Measurements from ENCODE around the gene KDM3A. TPM values are rescaled to one million over a fixed set of nuclear protein-coding genes. Genes with fewer than 3 reads are reported as not detected.

The KDM3A gene
- total and polyA plus RNA-seq, 9 of the 15 experiments (the other 6 are each of a cell fraction or from before 2014, with no cell fraction given) = 7.5 to 95.4 (median 24.8) TPM

- Histone ChIP-seq H3K9me3 (replicated peaks; ENCODE audit: control insufficient read depth, insufficient read depth, low read depth, low read length) (no peaks in the 10 kb centered on the region), H3K27me3 (ENCODE audit: control insufficient read depth in 2 of 2, insufficient read depth in 2 of 2, low read length in 2 of 2) (no peaks in the 10 kb centered on the region), H4K20me1 (replicated peaks; ENCODE audit: control insufficient read depth, insufficient read depth, low read length) (no peaks in the 10 kb centered on the region), H3K4me3 (no peak overlapping the region), H2AFZ (ENCODE audit: low read depth, low read length) (no peak overlapping the region), H3K4me1 (replicated peaks in 1 of 2; ENCODE audit: control insufficient read depth in 2 of 2, insufficient read depth in 2 of 2, low read length in 2 of 2) (no peaks in the 10 kb centered on the region), H3K27ac (ENCODE audit: extremely low read depth, low read depth, low read length) (no peak overlapping the region), H3K36me3 (ENCODE audit: control insufficient read depth, insufficient read depth, low read length) (peaks cover 89% of the 10 kb centered on the region), H3K4me2 (ENCODE audit: insufficient read depth, low read length) (no peak overlapping the region), H3K79me2 (ENCODE audit: control insufficient read depth, insufficient read depth, low read length) (no peaks in the 10 kb centered on the region), H3K9ac (ENCODE audit: insufficient read depth in 1 of 2, low read depth in 2 of 2, low read length in 2 of 2) (no peak overlapping the region), H3K9me1 (ENCODE audit: control insufficient read depth, insufficient read depth, low read length) (no peaks in the 10 kb centered on the region)
- intact Hi-C loops (cut with micrococcal nuclease) = no loop called here
- ChIA-PET POLR2A (no interaction called here), CTCF (ENCODE audit: low intra/inter-chr PET ratio) (no interaction called here)
- in situ Hi-C loops (cut with MboI) = no loop called here
- FAIRE-seq = no peak
- ATAC-seq = no peak
- DNase-seq (ENCODE audit: extremely low read depth in 1 of 4, low spot score in 3 of 4) = no peak
- no TSS peak for BruUV-seq (replicated peaks)
- 75% methylated on average over 3 of the region's 3 CpGs for WGBS (ENCODE audit: insufficient coverage, low coverage, missing lambda C conversion rate)
- TF ChIP-seq CREB1 (IDR thresholded peaks at IDR 0.05) = no peak
- no peak for TF ChIP-seq CREB1 (CRISPR knock-in tag; IDR thresholded peaks at IDR 0.05)
- TF ChIP-seq KAT2B (IDR thresholded peaks at IDR 0.05; ENCODE audit: low read depth, low read length) = no peak
- TF ChIP-seq SMC3 (conservative IDR thresholded peaks at IDR 0.05; ENCODE audit: insufficient read depth, low read depth, low read length) = no peak
- TF ChIP-seq ZNF174 (CRISPR knock-in tag; IDR thresholded peaks at IDR 0.05) = no peak
- TF ChIP-seq ZNF699 (CRISPR knock-in tag; IDR thresholded peaks at IDR 0.05; ENCODE audit: insufficient replicate concordance) = no peak
Observed at GRCh38 chr2:86489542-86489941, 48.4 kb downstream of the KDM3A start.

- Histone ChIP-seq H3K4me1 (replicated peaks in 1 of 2; ENCODE audit: control insufficient read depth in 2 of 2, insufficient read depth in 2 of 2, low read length in 2 of 2) (no peaks in the 10 kb centered on the region), H3K36me3 (ENCODE audit: control insufficient read depth, insufficient read depth, low read length) (peaks cover 82% of the 10 kb centered on the region), H3K4me2 (ENCODE audit: insufficient read depth, low read length) (no peak overlapping the region), H3K27me3 (ENCODE audit: control insufficient read depth in 2 of 2, insufficient read depth in 2 of 2, low read length in 2 of 2) (no peaks in the 10 kb centered on the region), H2AFZ (ENCODE audit: low read depth, low read length) (no peak overlapping the region), H3K79me2 (ENCODE audit: control insufficient read depth, insufficient read depth, low read length) (no peaks in the 10 kb centered on the region), H3K27ac (ENCODE audit: extremely low read depth, low read depth, low read length) (no peak overlapping the region), H3K4me3 (no peak overlapping the region), H3K9ac (ENCODE audit: insufficient read depth in 1 of 2, low read depth in 2 of 2, low read length in 2 of 2) (no peak overlapping the region), H4K20me1 (replicated peaks; ENCODE audit: control insufficient read depth, insufficient read depth, low read length) (no peaks in the 10 kb centered on the region), H3K9me1 (ENCODE audit: control insufficient read depth, insufficient read depth, low read length) (no peaks in the 10 kb centered on the region), H3K9me3 (replicated peaks; ENCODE audit: control insufficient read depth, insufficient read depth, low read depth, low read length) (no peaks in the 10 kb centered on the region)
- ChIA-PET CTCF (ENCODE audit: low intra/inter-chr PET ratio) (no interaction called here), POLR2A (interaction anchor here (1.0 to 2.8 kb wide), 2 partner anchors 10 to 13 kb away, joined by 4 to 8 read pairs; no protein-coding TSS in a partner anchor)
- WGBS (ENCODE audit: insufficient coverage, low coverage, missing lambda C conversion rate) = 69% methylated on average over 4 of the region's 4 CpGs
- TF ChIP-seq ZFP30 (CRISPR knock-in tag; IDR thresholded peaks at IDR 0.05; ENCODE audit: borderline replicate concordance) = no peak
- TF ChIP-seq ARID4B (CRISPR knock-in tag; IDR thresholded peaks at IDR 0.05) = no peak
- no peak for TF ChIP-seq ZBTB17 (CRISPR knock-in tag; IDR thresholded peaks at IDR 0.05)
- TF ChIP-seq SRSF7 (optimal IDR thresholded peaks at IDR 0.05; ENCODE audit: low read depth, low read length) = no peak
- no peak for TF ChIP-seq TAF7 (tag; IDR thresholded peaks at IDR 0.05)
- TF ChIP-seq ZNF57 (CRISPR knock-in tag; IDR thresholded peaks at IDR 0.05) = no peak
- TF ChIP-seq ETS2 (tag; IDR thresholded peaks at IDR 0.05; ENCODE audit: borderline replicate concordance, poor library complexity, severe bottlenecking) = no peak
- no peak for TF ChIP-seq SAFB (IDR thresholded peaks at IDR 0.05; ENCODE audit: borderline replicate concordance, low read depth, low read length)
- ATAC-seq (no peak), DNase-seq (ENCODE audit: extremely low read depth in 1 of 4, low spot score in 3 of 4) (no peak), FAIRE-seq (no peak)
- BruUV-seq (replicated peaks) = no TSS peak
- intact Hi-C loops (cut with micrococcal nuclease) = no loop called here
- in situ Hi-C loops (cut with MboI) = no loop called here
Observed at GRCh38 chr2:86490245-86490644, 49.1 kb downstream of the KDM3A start.
